Gastroesophageal sphincter (tissue), 4 donors: Measurements from ENCODE around the gene YWHAE. TPM values are rescaled to one million over a fixed set of nuclear protein-coding genes. Genes with fewer than 3 reads are reported as not detected.

Experiments
- ATAC-seq: fragments of 150-250 bp; one replicate; pipeline ENCODE4 v1.9.1; 2016; ENCODE audit warnings: mild to moderate bottlenecking, moderate library complexity
- H3K27ac ChIP-seq, 4 donors: fragments of 200-600 bp; sonication (generic) in 3 of 4; 1 replicate in 3 of 4; 2 replicates in 1 of 4; pipeline ENCODE4 v1.5.1; 2016 to 2019
- H3K27me3 ChIP-seq: fragments of 200-600 bp; sonication (generic); one replicate; pipeline ENCODE4 v1.5.1; 2019
- H3K36me3 ChIP-seq, 2 donors: fragments of 200-600 bp; sonication (generic); one replicate each; pipeline ENCODE4 v1.5.1; 2019; ENCODE audit warnings: control low read depth in 1 of 2
- H3K4me1 ChIP-seq, 3 donors: fragments of 200-600 bp; sonication (generic); 1 replicate in 2 of 3; 2 replicates in 1 of 3; pipeline ENCODE4 v1.5.1; 2016 to 2019; ENCODE audit warnings: control low read depth in 2 of 3
- H3K4me3 ChIP-seq, 2 donors: fragments of 200-600 bp; sonication (generic); one replicate each; pipeline ENCODE4 v1.5.1; 2019; ENCODE audit warnings: mild to moderate bottlenecking in 1 of 2, moderate library complexity in 1 of 2
- H3K9me3 ChIP-seq, 3 donors: fragments of 200-600 bp; sonication (generic); one replicate each; pipeline ENCODE4 v1.5.1; 2017 to 2019; ENCODE audit warnings: control low read depth in 2 of 3
- EP300 ChIP-seq: sonication (generic); formaldehyde crosslinking; IDR thresholded peaks from one replicate; pipeline ENCODE4 v1.6.1; 2017; ENCODE audit warnings: antibody characterized with exemption, mild to moderate bottlenecking
- POLR2A ChIP-seq, 2 donors: fragments of 450-650 bp; IDR thresholded peaks; one replicate each; pipeline ENCODE4 v1.6.1; 2017; ENCODE audit warnings: antibody characterized with exemption in 2 of 2, mild to moderate bottlenecking in 2 of 2, moderate library complexity in 1 of 2
- POLR2AphosphoS5 ChIP-seq: sonication (generic); formaldehyde crosslinking; IDR thresholded peaks from one replicate; pipeline ENCODE4 v1.6.1; 2017; ENCODE audit warnings: antibody characterized with exemption
- WGBS, 2 donors: methylation state at CpG; one replicate each; pipeline ENCODE4 v1.1.5; 2018; ENCODE audit warnings: low coverage in 1 of 2; 5-methylcytosine and 5-hydroxymethylcytosine counted together
- total RNA-seq, 4 donors: library from RNA; depleted of rRNA; stranded (reverse); fragments of >200 nt; gene quantifications; one replicate each; pipeline ENCODE4 v1.1.0, GENCODE V29; 2016
- TF ChIP-seq, protein P1 (sequence below), 4 experiments: fragments of 200-600 bp in 2 of 4; fragments of 450-650 bp in 2 of 4; sonication (generic) in 1 of 4; IDR thresholded peaks; one replicate each; pipeline ENCODE4 v1.5.1; 2017 to 2019; ENCODE audit warnings: antibody characterized with exemption in 4 of 4, mild to moderate bottlenecking in 2 of 4, moderate library complexity in 2 of 4

The YWHAE gene
- total RNA-seq, 4 donors from 2014 or later: 359 to 456 (median 398) TPM

DNA sequence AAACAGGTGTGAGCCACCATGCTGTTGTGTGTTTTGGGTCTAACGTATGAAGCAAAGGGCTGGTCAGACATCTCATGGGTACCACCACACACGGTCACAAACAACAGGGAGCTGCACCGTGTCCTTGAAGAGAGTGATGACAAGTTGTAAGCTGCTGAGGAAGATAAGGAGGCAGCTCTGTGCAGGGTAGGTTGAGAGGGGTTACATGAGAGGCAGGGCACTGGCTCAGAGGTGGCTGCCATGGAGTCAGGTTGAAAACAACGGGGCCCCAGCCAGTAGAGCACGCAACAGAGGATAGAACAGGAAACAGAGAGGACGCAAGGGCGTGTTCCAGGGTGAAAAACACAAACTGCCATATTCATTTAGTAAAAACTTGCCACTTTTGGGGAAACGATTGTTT lies 68.3 kb downstream of the YWHAE start:
- H3K4me1 ChIP-seq: peaks cover 0 to 13% (median 0%) of the 10 kb centered on the region in 3 donors
- 74 to 86% methylated on average over 5 to 8 of the region's 8 CpGs for WGBS, 2 donors
- H3K27ac ChIP-seq: no peak overlapping the region
- ATAC-seq: no peak
- H3K4me3 ChIP-seq: no peak overlapping the region
- TF ChIP-seq, protein P1, sequence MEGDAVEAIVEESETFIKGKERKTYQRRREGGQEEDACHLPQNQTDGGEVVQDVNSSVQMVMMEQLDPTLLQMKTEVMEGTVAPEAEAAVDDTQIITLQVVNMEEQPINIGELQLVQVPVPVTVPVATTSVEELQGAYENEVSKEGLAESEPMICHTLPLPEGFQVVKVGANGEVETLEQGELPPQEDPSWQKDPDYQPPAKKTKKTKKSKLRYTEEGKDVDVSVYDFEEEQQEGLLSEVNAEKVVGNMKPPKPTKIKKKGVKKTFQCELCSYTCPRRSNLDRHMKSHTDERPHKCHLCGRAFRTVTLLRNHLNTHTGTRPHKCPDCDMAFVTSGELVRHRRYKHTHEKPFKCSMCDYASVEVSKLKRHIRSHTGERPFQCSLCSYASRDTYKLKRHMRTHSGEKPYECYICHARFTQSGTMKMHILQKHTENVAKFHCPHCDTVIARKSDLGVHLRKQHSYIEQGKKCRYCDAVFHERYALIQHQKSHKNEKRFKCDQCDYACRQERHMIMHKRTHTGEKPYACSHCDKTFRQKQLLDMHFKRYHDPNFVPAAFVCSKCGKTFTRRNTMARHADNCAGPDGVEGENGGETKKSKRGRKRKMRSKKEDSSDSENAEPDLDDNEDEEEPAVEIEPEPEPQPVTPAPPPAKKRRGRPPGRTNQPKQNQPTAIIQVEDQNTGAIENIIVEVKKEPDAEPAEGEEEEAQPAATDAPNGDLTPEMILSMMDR (IDR thresholded peaks at IDR 0.05): no peak
- TF ChIP-seq POLR2AphosphoS5 (no peak), EP300 (no peak)
- no peaks in the 10 kb centered on the region for H3K27me3 ChIP-seq
- no peaks in the 10 kb centered on the region for H3K36me3 ChIP-seq
- no peaks in the 10 kb centered on the region for H3K9me3 ChIP-seq

- peaks cover 0 to 13% (median 0%) of the 10 kb centered on the region in 3 donors for H3K4me1 ChIP-seq
- H3K27ac ChIP-seq: no peak overlapping the region
- TF ChIP-seq EP300 (no peak), POLR2A (IDR thresholded peaks at IDR 0.05) (no peak), POLR2AphosphoS5 (no peak)
- TF ChIP-seq, protein P1 (IDR thresholded peaks at IDR 0.05): no peak
- no peak for ATAC-seq
- no peaks in the 10 kb centered on the region for H3K36me3 ChIP-seq
- H3K4me3 ChIP-seq: no peak overlapping the region
- no peaks in the 10 kb centered on the region for H3K9me3 ChIP-seq
- no peaks in the 10 kb centered on the region for H3K27me3 ChIP-seq
- 80% methylated on average over 6 of the region's 12 CpGs; no CpG with 5 or more reads in 1 of the 2 donors for WGBS, 2 donors
Measured at GRCh38 chr17:1329745-1330343, 70.2 kb downstream of the YWHAE start.

DNA sequence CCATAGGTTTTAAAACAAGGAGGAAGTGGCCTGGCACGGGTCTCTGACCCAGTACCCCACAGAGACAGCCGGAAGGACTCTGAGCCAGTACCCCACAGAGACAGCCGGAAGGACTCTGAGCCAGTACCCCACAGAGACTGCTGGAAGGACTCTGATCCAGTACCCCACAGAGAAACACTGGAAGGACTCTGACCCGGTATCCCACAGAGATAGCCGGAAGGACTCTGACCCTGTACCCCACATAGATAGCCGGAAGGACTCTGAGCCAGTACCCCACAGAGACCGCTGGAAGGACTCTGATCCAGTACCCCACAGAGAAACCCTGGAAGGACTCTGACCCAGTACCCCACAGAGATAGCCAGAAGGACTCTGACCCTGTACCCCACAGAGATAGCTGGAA lies 71.6 kb downstream of the YWHAE start:
- peaks cover 0 to 13% (median 0%) of the 10 kb centered on the region in 3 donors for H3K4me1 ChIP-seq
- no peaks in the 10 kb centered on the region for H3K9me3 ChIP-seq
- 56% methylated on average over 3 of the region's 7 CpGs; no CpG with 5 or more reads in 1 of the 2 donors for WGBS, 2 donors
- H3K36me3 ChIP-seq: no peaks in the 10 kb centered on the region
- no peak overlapping the region for H3K27ac ChIP-seq
- no peaks in the 10 kb centered on the region for H3K27me3 ChIP-seq
- no peak overlapping the region for H3K4me3 ChIP-seq
- ATAC-seq: no peak
- TF ChIP-seq POLR2A (IDR thresholded peaks at IDR 0.05) (no peak), EP300 (no peak)
- TF ChIP-seq, protein P1 (IDR thresholded peaks at IDR 0.05): no peak

DNA sequence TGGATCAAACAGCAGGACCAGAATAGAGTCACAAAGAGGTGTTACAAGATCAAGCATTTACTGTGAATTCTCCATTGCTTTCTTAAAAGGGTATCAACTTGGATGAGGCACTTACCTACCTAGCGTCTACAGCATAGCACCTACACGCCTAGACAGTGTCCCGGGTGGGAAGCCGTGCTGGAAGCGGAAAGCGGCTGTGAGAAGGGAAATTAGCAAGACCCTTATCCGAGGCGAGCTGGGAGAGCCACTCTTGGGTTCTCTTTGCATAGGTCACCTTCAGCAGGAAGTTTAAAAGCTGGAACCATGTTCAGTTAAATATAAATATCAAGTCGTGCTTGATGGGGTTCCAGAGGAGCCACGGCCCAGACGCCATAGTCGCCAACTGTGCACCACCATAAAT lies 74.3 kb downstream of the YWHAE start:
- no peak for TF ChIP-seq POLR2AphosphoS5
- TF ChIP-seq POLR2A (IDR thresholded peaks at IDR 0.05): no peak
- no peak for TF ChIP-seq EP300
- TF ChIP-seq, protein P1 (IDR thresholded peaks at IDR 0.05): no peak
- Histone ChIP-seq H3K4me1 (no peaks in the 10 kb centered on the region), H3K27ac (no peak overlapping the region), H3K4me3 (no peak overlapping the region), H3K9me3 (no peaks in the 10 kb centered on the region), H3K36me3 (no peaks in the 10 kb centered on the region), H3K27me3 (no peaks in the 10 kb centered on the region)
- ATAC-seq: no peak
- WGBS, 2 donors: 64 to 86% methylated on average over 10 to 12 of the region's 12 CpGs

DNA sequence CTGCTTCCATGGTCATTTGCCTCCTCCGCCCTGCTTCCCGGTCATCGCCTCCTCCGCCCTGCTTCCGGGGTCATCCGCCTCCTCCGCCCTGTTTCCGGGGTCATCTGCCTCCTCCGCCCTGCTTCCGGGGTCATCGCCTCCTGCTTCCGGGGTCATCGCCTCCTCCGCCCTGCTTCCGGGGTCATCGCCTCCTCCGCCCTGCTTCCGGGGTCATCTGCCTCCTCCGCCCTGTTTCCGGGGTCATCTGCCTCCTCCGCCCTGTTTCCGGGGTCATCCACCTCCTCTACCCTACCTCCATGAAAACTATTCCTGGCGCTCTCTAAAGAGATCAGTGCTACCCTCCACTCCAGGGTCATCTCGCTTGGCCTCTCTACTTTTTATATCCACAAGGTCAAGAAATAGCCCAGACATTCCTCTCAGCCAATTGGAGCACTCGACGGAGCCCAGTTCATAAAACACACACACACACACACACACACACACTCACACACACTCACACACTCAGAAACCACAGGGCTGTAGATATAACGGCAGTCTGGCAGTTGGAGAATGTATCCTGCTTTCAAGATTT lies 75.7 kb downstream of the YWHAE start:
- H3K27me3 ChIP-seq: no peaks in the 10 kb centered on the region
- H3K36me3 ChIP-seq: no peaks in the 10 kb centered on the region
- TF ChIP-seq EP300 (no peak), POLR2AphosphoS5 (no peak), POLR2A (IDR thresholded peaks at IDR 0.05) (no peak)
- TF ChIP-seq, protein P1 (IDR thresholded peaks at IDR 0.05): no peak
- H3K27ac ChIP-seq: no peak overlapping the region
- H3K9me3 ChIP-seq: no peaks in the 10 kb centered on the region
- no peak overlapping the region for H3K4me3 ChIP-seq
- 40 to 76% methylated on average over 1 to 25 of the region's 27 CpGs for WGBS, 2 donors
- ATAC-seq: no peak
- no peaks in the 10 kb centered on the region for H3K4me1 ChIP-seq
